ENCODE results near the gene CPA4.

The CPA4 gene

DNA sequence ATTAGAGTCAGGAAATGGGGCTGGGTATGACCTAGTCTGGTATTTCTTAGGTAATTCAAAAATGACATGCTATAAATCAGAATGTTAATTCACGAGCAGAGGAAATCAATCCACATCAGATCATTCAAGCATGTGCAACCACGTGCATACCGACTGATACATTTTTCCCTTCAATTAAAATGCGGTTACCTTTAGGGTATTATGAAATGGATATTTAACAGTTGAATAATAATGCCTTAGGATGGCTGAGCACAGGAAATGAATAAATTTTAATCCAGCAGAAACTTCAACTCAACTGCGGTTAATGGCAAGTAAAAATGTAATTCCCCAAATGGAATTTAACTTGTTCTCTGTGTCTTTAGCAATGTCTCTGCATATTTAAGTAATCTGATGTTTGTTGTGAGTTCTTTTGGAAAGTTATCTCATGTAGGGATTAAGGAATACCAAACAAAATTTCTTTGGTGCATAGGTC is 17.1 kb upstream of the CPA4 start:
- DNase-seq (ENCODE audit: low spot score): no peak

DNA sequence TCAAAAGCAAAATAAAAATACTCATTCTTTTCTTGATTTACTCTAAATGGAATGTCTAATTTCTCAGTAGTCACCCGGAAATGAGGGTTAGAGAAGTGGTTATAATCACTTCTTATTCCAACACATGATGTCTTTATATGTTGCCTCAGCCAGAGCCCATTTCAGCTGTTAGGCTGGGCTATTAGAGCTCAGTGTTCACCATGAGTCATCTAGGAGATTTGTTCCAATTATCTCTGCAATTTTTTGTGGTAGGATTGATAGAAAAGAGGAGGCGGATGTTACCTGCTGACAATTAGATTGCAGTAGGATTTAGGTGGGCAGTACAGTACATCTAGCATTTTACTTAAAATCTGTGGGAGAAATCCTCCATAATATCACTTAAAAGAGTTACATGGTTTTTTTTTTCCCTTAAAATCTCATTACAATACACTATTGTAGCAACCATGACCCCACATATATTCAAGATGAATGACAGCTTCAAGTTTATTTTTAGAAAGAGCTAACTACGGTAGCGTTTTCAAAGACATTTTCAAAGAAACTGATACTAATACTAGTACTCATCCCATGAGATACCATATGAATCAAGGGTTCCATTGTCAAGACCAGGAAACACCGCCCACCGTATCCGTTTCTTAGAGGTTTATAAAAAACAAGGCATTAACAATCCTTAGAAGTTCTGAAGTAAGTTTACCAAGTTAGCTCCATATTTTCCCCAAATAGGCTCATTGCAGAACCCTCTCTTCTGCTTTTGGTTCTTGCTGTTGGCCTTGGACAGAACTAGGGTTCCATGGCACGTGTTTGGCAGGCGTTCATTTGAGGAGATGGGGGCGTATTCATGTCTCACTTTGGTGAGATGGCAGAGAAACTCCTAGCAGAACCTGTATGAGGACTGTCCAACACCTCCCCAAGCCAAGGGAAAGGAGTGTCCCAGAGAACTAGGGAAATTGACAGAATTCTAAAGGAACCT is 15.9 kb upstream of the CPA4 start:
- no peak for DNase-seq (ENCODE audit: low spot score)

DNA sequence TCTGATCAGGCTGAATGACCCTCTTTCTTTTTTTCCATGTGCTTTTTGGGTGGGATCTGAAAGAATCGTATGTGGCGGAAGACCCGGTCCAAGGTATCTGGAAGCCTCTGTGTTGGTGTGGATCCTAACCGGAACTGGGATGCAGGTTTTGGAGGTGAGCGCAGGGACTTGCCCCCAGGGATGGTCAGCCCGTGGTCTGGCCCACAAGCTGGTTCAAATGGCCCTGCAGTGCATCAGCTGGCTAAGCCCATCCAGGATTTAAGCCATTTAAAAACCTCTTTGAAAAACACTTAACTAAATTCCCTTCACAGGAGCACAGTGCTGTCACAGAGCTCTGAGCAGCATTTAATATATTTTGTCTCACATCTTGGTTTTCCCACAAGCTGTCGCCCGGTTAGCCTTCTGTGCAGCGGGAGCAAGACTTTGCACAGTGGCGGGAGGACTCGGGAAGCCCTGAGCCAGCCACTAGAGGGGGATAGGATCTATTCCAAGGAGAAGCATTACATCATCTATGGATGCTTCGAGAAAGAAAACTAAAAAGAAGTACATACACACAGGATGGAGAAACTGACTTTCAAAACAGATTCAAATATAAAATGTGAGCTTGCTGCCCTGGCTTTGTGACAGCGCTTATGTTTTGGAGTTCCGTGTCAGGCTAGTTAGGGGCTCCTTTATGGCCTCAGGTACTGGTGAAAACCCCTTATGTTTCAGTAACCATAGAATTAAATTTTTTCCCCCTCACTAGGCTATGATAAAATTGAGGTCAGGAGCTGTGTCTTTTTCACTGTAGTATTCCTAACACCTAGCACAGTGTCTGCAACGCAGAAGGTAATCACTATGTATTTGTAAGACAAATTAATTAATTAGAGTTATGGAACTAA is 15.0 kb upstream of the CPA4 start:
- DNase-seq (ENCODE audit: low spot score): peak; percentile 79

DNA sequence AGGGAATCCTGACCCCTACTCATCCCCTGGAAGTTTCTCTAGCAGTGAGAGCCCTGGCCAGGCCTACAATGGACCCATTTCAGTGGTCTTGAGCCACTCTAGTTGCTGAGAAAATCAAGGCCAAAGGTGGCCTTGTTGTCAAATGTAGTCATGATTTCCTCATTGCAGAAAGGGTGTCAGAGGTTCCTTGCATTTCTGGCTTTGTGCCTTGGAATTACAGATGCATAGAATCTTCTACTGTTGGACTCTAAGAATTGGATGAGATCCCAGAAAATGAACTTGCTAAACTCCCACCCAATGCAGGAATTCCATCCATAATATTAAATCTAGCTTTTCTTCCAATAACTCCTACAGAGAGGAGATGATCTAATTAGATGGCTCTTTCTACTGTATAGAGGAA is 14.1 kb upstream of the CPA4 start:
- no peak for DNase-seq (ENCODE audit: low spot score)

DNA sequence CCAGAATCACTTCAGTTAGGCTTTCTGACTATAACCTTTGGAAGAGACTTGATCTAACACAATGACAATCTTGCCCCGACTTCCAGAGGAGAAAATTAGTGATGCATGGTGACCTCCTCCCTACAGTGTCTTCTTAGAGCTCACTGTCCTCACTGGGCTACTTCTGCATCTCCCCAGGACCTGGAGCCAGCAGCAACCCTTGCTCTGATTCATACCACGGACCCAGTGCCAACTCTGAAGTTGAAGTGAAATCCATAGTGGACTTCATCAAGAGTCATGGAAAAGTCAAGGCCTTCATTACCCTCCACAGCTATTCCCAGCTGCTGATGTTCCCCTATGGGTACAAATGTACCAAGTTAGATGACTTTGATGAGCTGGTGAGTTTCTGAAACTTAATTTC is 13.7 kb upstream of the CPA4 start:
- no peak for DNase-seq (ENCODE audit: low spot score)

DNA sequence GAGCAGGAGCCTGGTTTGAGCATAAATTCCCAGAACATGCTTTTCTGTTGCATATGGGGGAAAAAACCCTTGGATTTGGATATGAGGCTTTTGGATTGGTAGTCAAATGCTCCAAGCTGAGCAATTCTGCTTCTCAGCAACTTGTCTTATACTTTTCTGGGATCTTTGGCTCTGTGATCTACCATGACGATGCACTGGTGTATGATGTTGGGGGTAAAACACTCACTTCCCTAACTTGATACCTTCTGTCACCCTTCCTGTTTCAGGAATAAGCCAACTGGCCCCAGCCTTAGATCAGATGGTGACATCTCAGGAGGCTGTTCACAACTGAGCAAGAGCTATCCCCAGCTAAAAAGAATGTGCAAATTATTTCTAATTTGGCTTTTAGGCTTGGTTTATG is 13.1 kb upstream of the CPA4 start:
- no peak for DNase-seq (ENCODE audit: low spot score)

DNA sequence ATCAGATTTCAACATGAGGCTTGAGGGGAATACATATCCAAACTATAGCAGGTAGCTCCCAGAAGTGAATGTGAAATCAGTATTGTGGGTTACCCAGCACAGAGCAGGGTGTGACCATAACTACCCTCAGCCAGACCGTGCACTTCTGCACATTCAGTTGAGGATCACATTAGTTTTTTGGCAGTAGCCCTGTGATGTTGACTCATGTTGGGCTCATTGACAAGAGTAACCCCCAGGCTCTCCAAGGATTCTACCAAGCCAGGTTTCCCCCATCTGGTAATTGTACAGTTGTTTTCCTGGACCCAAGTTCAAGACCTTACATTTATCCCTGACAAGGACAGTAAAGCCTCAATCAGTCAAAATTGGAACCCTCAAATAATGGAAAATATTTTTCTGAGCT is 11.7 kb upstream of the CPA4 start:
- no peak for DNase-seq (ENCODE audit: low spot score)

DNA sequence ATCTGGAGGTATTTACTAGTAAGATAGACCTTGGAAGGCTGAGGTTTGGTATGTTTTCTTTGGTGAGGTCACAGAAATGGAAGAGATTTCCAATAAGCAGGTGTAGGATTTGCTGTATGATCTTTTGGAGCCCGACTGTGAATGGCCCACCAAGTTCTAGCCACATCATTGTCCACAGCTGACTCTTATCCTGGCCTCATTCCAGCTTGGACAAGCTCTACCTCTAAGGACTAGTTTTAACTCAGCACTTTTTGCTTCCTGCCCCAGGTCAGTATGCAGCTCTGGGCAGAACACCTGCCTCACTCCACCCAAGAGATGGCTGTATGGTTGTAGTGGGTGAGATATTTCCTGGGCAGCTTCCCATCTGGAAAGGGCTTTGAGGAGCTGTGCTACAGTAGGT is 6.1 kb upstream of the CPA4 start:
- DNase-seq (ENCODE audit: low spot score): no peak

DNA sequence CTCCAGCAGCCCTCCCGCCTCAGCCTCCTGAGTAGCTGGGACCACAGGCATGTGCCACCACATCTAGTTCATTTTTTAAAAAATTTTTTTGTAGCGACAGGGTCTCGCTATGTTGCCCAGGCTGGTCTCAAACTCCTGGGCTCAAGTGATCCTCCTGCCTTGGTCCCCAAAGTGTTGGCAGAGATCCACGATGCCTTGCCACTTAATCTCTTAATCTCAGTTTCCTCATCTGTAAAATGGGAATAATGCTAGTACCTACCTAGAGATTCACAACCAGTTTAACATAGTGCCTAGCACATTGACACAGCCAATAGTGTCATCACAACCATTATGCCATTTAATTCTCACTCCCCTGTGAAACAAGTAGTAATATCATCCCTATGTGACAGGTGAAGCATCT is 4.8 kb upstream of the CPA4 start:
- DNase-seq (ENCODE audit: low spot score): no peak

DNA sequence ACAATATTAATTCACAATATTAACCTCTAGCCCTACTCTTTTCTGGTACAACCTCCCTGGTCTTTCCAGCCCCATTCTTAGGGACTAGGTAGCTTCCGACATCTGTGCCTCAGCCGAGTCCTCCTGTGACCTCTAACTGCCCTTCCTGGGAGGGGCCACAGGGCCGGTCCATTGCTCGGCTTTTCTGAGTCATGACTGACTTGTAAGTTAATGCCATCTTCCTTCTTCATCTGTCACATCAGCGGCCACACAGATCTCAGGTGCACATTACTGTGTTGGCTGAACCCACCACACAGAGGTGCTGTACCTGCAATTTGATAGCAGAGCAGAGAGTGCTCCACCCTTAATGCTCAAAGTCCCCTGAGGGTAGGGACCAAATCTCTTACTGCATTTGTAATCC is 4.1 kb upstream of the CPA4 start:
- no peak for DNase-seq (ENCODE audit: low spot score)

DNA sequence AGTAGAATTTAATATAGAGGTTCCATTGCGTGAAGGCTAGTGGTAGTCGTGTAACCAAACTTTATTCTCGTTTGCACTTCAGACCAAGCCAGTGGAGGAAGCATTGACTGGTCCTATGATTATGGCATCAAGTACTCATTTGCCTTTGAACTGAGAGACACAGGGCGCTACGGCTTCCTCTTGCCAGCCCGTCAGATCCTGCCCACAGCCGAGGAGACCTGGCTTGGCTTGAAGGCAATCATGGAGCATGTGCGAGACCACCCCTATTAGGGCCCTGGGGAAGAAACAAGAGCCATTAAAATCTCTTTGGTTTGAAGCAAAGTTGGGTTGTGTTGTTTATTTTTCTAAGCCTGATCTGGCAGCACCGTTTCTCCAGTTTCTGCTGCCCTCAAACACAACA is 3.5 kb upstream of the CPA4 start:
- no peak for DNase-seq (ENCODE audit: low spot score)

DNA sequence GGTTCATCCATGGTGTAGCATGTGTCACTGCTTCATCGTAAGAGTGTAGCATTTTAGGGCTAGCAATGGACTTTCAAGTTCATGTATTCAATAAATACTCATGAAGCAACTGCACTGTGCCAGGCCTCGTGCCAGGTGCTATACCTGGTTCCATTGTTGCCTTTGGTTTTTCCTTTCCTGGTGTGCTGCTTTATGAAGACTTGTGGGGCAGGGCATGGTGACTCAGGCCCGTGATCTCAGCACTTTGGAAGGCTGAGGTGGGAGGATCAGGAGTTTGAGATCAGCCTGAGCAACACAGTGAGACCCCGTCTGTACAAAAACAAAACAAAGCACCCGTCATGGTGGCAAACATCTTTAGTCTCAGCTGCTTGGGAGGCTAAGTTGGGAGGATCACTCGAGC is 2.2 kb upstream of the CPA4 start:
- DNase-seq (ENCODE audit: low spot score): no peak

DNA sequence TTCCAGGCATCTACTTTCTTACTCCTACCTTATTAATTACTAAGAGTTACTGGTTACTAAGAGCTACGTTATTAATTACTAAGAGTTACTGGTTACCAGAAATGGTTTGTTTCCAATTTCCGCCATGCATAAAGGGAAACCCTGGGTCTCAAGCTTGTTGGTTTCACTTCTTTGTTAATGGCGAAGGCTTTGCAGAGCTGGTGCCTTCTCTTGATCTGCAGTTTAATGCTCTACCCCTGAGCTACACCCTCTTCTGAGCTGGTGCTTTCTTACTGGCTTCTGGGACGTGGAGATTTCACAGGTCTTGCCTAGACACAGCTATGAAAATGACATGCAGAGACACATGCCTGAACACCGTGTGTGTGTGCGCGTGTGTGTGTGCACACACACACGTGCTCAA is 560 bp downstream of the CPA4 start:
- no peak for DNase-seq (ENCODE audit: low spot score)

DNA sequence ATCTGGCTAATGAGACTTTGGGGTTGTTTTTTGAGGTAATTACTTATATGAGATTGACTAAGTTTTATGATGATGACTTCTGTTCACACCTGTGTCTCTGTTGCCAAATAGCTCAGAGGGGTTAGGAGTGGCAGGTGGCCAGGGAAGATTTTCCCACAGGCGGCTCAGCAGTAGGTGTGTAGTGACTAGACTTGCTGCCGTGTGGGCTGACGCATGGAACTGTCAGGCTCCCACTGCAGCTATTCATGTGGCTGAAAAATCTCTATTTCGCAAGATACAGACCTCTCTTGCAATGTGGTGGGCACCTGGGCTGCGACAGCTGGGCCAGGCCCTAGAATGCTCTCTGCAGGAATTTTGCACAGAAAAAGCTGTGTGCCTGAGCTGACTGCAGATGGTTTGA is 1.4 kb downstream of the CPA4 start:
- DNase-seq (ENCODE audit: low spot score): no peak

DNA sequence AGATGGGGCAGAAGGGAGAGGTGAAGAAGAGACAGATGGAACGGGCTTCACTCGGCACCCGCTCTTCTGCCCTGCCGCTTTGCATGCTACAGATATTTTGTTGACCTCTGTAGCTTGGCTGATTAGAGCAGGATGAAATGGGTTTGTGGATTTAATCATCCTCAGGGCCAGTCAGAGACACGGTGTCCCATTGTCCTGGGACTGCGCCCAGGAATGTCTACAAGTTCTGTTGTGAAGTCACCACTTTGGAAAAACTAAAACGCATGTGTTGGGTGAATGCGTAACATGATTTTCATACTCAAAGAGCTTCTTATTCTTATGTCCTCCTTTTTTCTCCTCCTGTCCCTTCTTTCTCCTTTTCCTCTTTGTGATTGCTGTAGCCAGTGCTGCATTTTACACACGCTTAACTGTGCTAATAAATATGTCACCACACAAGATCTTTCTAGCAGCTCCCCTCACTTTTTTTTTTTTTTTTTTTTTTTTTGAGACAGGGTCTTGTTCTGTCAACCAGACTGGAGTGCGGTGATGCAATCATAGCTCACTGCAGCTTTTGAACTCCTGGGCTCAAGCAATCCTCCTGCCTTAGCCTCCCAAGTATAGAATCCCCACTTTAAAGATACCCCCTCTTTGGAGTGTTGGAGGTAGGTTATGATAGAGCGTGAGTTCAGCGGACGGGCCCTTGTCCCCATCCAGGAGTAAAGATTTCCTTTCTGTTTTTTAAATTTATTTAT is 3.4 kb downstream of the CPA4 start:
- no peak for DNase-seq (ENCODE audit: low spot score)

DNA sequence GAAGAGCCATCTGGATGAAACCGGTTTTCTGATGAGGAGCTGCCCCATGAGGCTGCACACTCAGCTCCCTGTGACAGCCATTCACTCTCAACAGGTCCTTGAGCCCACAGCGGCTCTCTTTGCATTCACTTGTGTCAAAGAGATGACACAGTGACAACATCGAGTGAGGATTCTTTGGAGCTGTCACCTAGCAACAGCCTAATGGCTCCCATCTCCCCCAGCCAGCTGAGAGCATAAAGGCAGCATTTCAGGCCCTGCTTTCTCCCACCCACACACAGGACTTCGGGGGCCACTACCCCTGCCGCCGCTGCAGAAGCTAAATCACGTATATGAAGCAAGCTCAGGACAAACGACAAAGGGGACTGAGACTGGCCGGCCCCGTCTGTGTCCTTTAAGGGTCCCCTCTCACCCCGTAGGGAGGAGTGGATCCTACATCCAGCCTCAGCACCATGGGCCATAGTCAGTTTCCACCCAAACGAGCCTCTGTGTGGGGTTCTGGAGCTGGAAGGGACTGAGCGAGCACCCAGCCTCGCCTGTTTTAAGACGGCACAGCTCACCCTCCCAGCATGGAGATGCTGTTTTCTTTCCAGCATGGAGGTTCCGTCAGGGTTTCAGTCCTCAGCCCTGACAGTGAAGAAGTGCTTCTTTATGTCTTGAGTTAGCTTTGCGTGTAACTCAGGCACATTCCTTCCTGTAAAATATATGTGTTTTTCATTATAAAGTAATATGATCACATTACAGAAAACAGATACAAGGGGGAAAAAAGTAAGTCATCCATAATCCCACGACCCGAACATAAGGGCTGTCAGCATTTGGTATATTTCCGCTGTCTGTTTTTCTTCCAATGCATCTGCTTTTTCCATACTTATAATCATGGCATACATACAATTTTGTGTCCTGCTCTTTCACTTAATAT is 4.9 kb downstream of the CPA4 start:
- DNase-seq (ENCODE audit: low spot score): no peak

DNA sequence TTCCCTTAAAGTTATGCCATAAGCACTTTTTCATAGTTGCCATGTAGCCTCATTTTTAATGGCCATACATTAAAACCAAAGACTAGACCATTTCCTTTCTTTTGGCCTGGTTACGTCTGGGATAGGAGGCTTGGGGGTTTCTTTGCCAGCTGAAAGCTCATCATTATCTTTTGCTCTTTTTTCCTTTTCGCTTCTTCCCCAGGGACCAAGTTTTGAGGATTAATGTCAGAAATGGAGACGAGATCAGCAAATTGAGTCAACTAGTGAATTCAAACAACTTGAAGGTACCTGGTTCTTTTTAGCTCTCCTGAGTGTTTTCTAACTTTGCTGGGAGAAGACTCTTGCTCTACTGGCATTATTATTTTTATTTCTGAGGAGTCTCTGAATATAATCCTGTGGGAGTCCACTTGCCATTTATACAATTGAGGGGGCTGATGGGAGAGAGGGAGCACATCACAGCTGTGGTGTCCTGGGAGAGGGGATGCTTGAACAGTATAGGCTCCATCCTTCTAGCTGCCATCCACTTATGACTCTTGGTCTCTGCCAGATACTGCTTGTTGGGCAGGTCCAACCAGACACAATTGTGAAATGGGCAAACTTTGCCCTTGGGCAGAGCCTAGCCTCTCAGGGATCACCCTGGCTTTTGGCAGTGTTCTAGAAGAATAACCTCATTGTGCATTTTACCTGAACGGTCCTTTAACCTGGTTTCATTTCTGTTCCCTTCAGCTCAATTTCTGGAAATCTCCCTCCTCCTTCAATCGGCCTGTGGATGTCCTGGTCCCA is 5.8 kb downstream of the CPA4 start:
- no peak for DNase-seq (ENCODE audit: low spot score)

DNA sequence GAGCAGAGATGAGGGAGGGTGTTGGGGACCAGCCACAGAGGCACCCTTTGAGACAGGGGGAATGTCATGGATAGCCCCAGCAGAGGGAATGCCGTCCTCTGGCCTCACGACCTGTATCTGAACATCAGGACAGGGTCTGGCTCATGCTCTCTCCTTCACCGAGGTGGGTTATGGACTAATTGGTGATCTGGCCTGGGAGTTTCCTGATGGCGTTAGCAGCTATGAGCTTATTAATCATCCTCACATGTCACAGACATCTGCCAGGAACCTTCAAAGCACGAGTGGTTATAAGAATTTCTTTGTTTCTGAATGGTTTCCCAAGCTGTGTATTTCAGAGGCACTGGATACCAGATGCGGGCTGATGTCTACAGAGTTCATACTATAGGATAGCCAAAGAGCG is 6.9 kb downstream of the CPA4 start:
- DNase-seq (ENCODE audit: low spot score): no peak

DNA sequence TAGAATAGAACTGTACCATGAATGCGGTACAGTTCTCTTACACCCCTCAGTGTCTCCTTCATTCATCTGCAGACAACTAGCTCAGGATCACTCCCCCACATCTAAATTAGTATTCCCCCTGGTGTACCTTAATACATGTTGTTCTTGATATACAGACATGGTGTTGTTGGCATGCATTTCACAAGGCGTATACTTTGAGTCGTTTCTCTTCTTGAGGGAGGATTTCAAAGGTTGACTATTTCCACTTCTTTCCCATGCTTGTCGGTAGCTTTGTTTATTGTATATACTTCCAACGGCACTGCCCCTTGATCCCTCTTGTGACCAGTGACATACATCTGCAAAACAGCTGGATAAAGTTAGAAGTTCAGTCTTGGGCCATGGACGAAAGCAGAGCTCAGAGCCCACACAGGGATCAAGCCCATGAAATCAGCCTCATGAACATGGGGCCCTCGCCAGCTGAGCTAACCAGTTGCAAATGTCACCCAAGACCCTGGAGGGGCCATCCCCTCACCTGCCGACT is 8.6 kb downstream of the CPA4 start:
- no peak for DNase-seq (ENCODE audit: low spot score)

DNA sequence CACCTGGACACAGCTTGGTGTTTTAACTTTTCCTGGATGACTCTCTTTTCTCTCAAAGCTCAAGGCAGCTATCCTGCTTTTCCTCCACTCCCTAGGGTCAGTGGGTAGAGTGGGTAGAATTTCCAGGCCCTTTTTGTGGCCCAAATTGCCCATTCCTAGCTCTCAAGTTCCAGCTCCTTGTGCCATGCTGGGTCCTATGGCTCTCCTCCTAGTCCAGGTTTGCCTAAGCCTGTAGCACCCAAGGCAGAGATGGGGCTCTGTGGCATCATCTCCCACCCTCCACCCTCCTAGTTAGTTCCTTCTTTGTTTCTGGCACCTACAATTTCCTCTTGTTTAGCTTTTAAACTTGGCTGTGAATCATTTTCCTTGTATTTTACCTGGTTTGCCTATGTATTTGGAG is 9.7 kb downstream of the CPA4 start:
- no peak for DNase-seq (ENCODE audit: low spot score)

Data from pons (tissue), 1 donor.